ENCODE results near the gene MBNL2. TPM values are rescaled to one million over a fixed set of nuclear protein-coding genes. Genes with fewer than 3 reads are reported as not detected.

Gene MBNL2
- total RNA-seq, 1 donor from 2014 or later = 71.8 TPM

DNA sequence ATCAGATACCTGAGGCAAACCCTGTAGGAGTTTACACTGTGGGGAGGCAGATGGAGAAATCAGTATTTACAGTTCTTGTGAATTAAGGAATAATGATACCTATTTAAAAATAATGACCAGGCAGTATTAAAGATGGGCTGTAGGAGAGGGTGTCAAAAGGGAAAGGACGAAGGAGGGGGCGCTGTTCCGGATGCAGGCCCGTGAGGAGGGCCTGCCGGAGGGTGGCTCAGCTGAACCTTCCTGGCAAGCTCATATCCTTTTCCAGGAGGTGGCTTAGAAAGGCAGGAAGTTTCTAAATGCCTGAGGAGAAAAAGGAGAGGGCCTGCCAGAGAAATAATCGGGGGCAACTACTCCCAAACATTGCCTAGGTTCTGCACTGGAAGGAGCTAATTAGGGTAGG lies 46.6 kb downstream of the MBNL2 start:
- Mint-ChIP-seq H3K27ac (peak overlapping the region; percentile 78), H3K4me3 (no peak overlapping the region), H3K27me3 (ENCODE audit: low read depth) (no peaks in the 10 kb centered on the region), H3K36me3 (peaks cover 5% of the 10 kb centered on the region), H3K4me1 (peaks cover 49% of the 10 kb centered on the region), H3K9me3 (no peaks in the 10 kb centered on the region)
- DNase-seq (ENCODE audit: low spot score in 2 of 2, unreplicated experiment in 2 of 2) = no peak
- no peak for TF ChIP-seq CTCF (IDR thresholded peaks at IDR 0.05; ENCODE audit: unreplicated experiment)

DNA sequence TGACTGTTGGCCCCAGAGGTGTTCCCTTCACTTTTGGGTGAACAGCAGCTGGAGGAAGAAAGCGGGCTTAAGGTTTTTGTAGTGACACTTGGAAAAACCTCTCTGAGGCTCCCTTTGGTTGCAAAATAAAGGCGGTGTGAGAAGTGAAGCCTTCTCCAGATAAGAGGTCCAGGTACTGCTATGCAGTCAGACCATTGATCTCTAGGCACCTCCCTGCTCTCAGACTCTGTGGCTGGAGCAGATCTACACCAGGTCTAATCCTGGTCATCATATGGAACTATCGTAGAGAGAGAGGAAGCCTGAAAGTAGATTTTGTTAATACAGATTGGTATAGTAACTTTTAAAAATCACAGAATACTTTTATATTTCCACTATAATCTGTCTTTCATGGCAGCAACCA lies 47.5 kb downstream of the MBNL2 start:
- H3K4me1 Mint-ChIP-seq = peaks cover 50% of the 10 kb centered on the region
- TF ChIP-seq CTCF (IDR thresholded peaks at IDR 0.05; ENCODE audit: unreplicated experiment) = no peak
- H3K36me3 Mint-ChIP-seq = peaks cover 5% of the 10 kb centered on the region
- no peak overlapping the region for H3K27ac Mint-ChIP-seq
- no peak for DNase-seq (ENCODE audit: low spot score in 2 of 2, unreplicated experiment in 2 of 2)
- H3K4me3 Mint-ChIP-seq = no peak overlapping the region
- no peaks in the 10 kb centered on the region for H3K27me3 Mint-ChIP-seq (ENCODE audit: low read depth)
- H3K9me3 Mint-ChIP-seq = no peaks in the 10 kb centered on the region

DNA sequence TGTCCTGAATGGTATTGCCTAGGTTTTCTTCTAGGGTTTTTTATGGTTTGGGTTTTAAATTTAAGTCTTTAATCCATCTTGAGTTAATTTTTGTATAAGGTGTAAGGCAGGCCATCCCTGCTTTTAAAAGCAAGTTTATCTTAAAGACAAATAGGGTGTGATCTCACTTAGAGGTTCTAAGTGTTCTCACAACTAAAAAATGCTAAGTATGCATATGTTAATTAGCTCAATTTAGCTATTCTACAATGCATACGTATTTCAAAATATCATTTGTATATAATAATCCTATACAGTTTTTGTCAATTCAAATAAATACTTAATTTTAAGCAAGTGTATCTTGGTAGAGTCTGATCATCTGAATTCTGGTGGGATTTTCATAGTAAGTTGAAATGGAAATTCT lies 50.4 kb downstream of the MBNL2 start:
- Mint-ChIP-seq H3K27me3 (ENCODE audit: low read depth) (no peaks in the 10 kb centered on the region), H3K4me3 (no peak overlapping the region), H3K9me3 (no peaks in the 10 kb centered on the region), H3K4me1 (peaks cover 61% of the 10 kb centered on the region), H3K36me3 (peaks cover 17% of the 10 kb centered on the region), H3K27ac (peak overlapping the region; percentile 86)
- TF ChIP-seq CTCF (IDR thresholded peaks at IDR 0.05; ENCODE audit: unreplicated experiment) = no peak
- no peak for DNase-seq (ENCODE audit: low spot score in 2 of 2, unreplicated experiment in 2 of 2)

GRCh38 chr13:97273341-97273831 lies 51.3 kb downstream of the MBNL2 start:
- peaks cover 54% of the 10 kb centered on the region for H3K4me1 Mint-ChIP-seq
- H3K27ac Mint-ChIP-seq = peak overlapping the region; percentile 86
- no peak for TF ChIP-seq CTCF (IDR thresholded peaks at IDR 0.05; ENCODE audit: unreplicated experiment)
- no peaks in the 10 kb centered on the region for H3K9me3 Mint-ChIP-seq
- peaks cover 17% of the 10 kb centered on the region for H3K36me3 Mint-ChIP-seq
- no peak overlapping the region for H3K4me3 Mint-ChIP-seq
- no peak for DNase-seq (ENCODE audit: low spot score in 2 of 2, unreplicated experiment in 2 of 2)
- no peaks in the 10 kb centered on the region for H3K27me3 Mint-ChIP-seq (ENCODE audit: low read depth)

GRCh38 chr13:97274829-97275649 lies 52.9 kb downstream of the MBNL2 start:
- no peak for TF ChIP-seq CTCF (IDR thresholded peaks at IDR 0.05; ENCODE audit: unreplicated experiment)
- H3K27ac Mint-ChIP-seq = peak overlapping the region; percentile 85
- H3K9me3 Mint-ChIP-seq = no peaks in the 10 kb centered on the region
- no peak overlapping the region for H3K4me3 Mint-ChIP-seq
- DNase-seq (ENCODE audit: low spot score in 2 of 2, unreplicated experiment in 2 of 2) = no peak
- no peaks in the 10 kb centered on the region for H3K27me3 Mint-ChIP-seq (ENCODE audit: low read depth)
- peaks cover 13% of the 10 kb centered on the region for H3K36me3 Mint-ChIP-seq
- peaks cover 61% of the 10 kb centered on the region for H3K4me1 Mint-ChIP-seq

All from mesothelial cell of epicardium (in vitro differentiated cells).